ENCODE measurements around the gene WSCD1. TPM values are rescaled to one million over a fixed set of nuclear protein-coding genes. Genes with fewer than 3 reads are reported as not detected.

Gene WSCD1
- total and polyA plus RNA-seq, 2 of the 4 experiments (the other 2 are of a cell fraction): 0.07 TPM; not detected in 1

DNA sequence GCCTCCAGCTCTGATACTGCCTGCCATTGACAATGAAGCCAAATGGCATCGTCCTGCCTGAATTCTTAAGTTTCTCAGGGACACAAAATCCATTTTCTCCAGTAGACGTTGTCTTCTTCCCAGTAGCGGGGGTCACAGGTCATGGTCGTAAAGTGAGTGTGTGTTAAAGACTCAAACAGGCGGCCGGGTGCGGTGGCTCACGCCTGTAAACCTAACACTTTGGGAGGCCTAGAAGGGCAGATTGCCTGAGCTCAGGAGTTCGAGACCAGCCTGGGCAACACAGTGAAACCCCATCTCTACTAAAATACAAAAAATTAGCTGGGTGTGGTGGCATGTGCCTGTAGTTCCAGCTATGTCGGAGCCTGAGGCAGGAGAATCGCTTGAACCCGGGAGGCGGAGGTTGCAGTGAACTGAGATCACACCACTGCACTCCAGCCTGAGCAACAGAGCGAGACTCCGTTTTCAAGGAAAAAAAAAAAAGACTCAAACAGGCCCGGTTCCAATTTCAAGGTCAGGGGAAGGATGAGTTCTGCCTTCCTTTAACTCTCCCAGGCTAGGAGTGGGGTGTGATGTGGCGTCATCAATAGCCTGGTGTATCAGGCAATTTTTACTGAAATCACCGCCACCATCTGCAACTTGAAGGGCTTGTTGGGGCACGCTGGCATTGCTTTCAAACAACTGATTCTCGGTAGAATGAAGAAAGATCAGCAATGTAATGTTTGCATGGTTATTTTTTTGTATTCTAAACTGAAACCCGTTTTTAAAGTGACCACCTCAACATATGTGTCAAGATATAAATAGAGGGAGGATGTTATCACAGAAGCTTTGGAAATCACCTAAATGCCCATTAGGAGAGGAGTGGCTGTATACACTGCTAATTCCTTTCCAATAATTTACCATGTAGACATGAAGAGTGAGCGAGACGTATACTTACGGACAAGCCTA lies 91.0 kb downstream of the WSCD1 start (continued):
- no peak for TF ChIP-seq MXI1 (IDR thresholded peaks at IDR 0.05; ENCODE audit: borderline replicate concordance, low read depth, low read length)
- TF ChIP-seq MAFK (IDR thresholded peaks at IDR 0.05; ENCODE audit: low read depth, low read length): no peak

DNA sequence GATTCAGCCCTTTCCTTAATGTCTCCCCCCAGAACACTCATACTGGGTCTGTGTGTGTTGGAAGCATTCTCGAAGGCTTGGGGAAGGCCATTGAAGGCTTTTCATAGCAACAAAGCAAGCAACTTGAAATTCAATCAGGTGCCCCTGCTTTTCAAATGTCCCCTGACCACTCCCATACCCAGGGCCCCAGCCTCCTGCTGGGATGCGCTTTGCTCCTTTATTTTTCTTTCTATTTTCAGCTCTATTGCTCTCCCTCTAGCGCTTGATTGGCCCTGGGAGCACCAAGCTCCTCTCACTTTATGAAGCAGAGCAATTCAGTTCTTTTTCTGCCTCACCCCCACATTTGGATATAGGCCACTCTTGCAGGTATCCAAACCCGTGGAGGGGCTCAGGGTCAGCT lies 92.0 kb downstream of the WSCD1 start:
- H3K27me3 ChIP-seq (ENCODE audit: control insufficient read depth, insufficient read depth, low read length): no peaks in the 10 kb centered on the region
- ATAC-seq (ENCODE audit: low read depth): no peak
- no peak overlapping the region for H2BK15ac ChIP-seq (ENCODE audit: low read depth, low read length)
- ChIA-PET CTCF (no interaction called here), POLR2A (ENCODE audit: unreplicated experiment) (no interaction called here)
- H3K4me1 ChIP-seq (ENCODE audit: control insufficient read depth, insufficient read depth, low read length): no peaks in the 10 kb centered on the region
- H3K79me1 ChIP-seq (ENCODE audit: low read depth in 1 of 2, low read length in 2 of 2): no peaks in the 10 kb centered on the region
- no peak overlapping the region for H2AK9ac ChIP-seq (replicated peaks; ENCODE audit: low read depth, low read length, poor library complexity)
- no peak overlapping the region for H2AFZ ChIP-seq (replicated peaks; ENCODE audit: low read length, poor library complexity)
- H4K20me1 ChIP-seq (ENCODE audit: insufficient read depth, low read length): no peaks in the 10 kb centered on the region
- no peaks in the 10 kb centered on the region for H3K9me1 ChIP-seq (ENCODE audit: insufficient read depth, low read length)
- H3K18ac ChIP-seq (ENCODE audit: low read depth, low read length): no peak overlapping the region
- no peak overlapping the region for H3K9ac ChIP-seq (ENCODE audit: low read depth, low read length)
- no peak overlapping the region for H4K91ac ChIP-seq (ENCODE audit: insufficient read depth, low read depth, low read length)
- H2BK5ac ChIP-seq (ENCODE audit: low read depth, low read length, poor library complexity, severe bottlenecking): no peak overlapping the region
- H3K4me3 ChIP-seq (ENCODE audit: insufficient read depth, low read depth, low read length): no peak overlapping the region
- H2BK120ac ChIP-seq (ENCODE audit: low read depth, low read length): no peak overlapping the region
- dilution Hi-C loops (cut with HindIII; ENCODE audit: low sequenced_read_pairs, unreplicated experiment): no loop called here
- no peak overlapping the region for H3K4ac ChIP-seq (ENCODE audit: low read depth, low read length)
- no peak overlapping the region for H3K56ac ChIP-seq (ENCODE audit: extremely low read depth, insufficient read depth, low read length)
- H3K14ac ChIP-seq (replicated peaks; ENCODE audit: low read depth, low read length): no peak overlapping the region
- no TSS peak for BruUV-seq (replicated peaks)
- no peaks in the 10 kb centered on the region for H3K36me3 ChIP-seq (ENCODE audit: control insufficient read depth, insufficient read depth, low read length)
- no peak overlapping the region for H2AK5ac ChIP-seq (ENCODE audit: low read depth, low read length)
- H4K5ac ChIP-seq (ENCODE audit: low read depth, low read length): no peak overlapping the region
- peaks cover 22% of the 10 kb centered on the region for H3K9me3 ChIP-seq (ENCODE audit: control insufficient read depth, insufficient read depth, low read length)
- no peak overlapping the region for H3K23ac ChIP-seq (ENCODE audit: low read depth, low read length)
- H4K8ac ChIP-seq (ENCODE audit: low read depth in 2 of 2, low read length in 2 of 2): no peak overlapping the region
- WGBS, 2 experiments (ENCODE audit: extremely low coverage in 2 of 2, insufficient read length in 1 of 2): no CpG with 5 or more reads among the region's 4 CpGs
- in situ Hi-C loops (cut with MboI; ENCODE audit: low sequenced_read_pairs): no loop called here
- intact Hi-C loops (cut with micrococcal nuclease): no loop called here
- H3K4me2 ChIP-seq (ENCODE audit: low read depth, low read length): no peak overlapping the region
- H3K27ac ChIP-seq (ENCODE audit: insufficient read depth, low read length): no peak overlapping the region
- H2BK20ac ChIP-seq (ENCODE audit: low read depth, low read length): no peak overlapping the region
- no peak for DNase-seq
- TF ChIP-seq, protein P1, sequence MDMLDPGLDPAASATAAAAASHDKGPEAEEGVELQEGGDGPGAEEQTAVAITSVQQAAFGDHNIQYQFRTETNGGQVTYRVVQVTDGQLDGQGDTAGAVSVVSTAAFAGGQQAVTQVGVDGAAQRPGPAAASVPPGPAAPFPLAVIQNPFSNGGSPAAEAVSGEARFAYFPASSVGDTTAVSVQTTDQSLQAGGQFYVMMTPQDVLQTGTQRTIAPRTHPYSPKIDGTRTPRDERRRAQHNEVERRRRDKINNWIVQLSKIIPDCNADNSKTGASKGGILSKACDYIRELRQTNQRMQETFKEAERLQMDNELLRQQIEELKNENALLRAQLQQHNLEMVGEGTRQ (IDR thresholded peaks at IDR 0.05; ENCODE audit: low read depth, low read length): no peak
- no peak for TF ChIP-seq CEBPB (IDR thresholded peaks at IDR 0.05; ENCODE audit: low read depth, low read length)
- no peak for TF ChIP-seq MAZ (IDR thresholded peaks at IDR 0.05; ENCODE audit: borderline replicate concordance, low read depth, low read length)
- no peak for TF ChIP-seq FOS (IDR thresholded peaks at IDR 0.05; ENCODE audit: low read depth, low read length)
- TF ChIP-seq MXI1 (IDR thresholded peaks at IDR 0.05; ENCODE audit: borderline replicate concordance, low read depth, low read length): no peak
- TF ChIP-seq BHLHE40 (IDR thresholded peaks at IDR 0.05; ENCODE audit: low read depth, low read length): no peak
- TF ChIP-seq, protein P2, sequence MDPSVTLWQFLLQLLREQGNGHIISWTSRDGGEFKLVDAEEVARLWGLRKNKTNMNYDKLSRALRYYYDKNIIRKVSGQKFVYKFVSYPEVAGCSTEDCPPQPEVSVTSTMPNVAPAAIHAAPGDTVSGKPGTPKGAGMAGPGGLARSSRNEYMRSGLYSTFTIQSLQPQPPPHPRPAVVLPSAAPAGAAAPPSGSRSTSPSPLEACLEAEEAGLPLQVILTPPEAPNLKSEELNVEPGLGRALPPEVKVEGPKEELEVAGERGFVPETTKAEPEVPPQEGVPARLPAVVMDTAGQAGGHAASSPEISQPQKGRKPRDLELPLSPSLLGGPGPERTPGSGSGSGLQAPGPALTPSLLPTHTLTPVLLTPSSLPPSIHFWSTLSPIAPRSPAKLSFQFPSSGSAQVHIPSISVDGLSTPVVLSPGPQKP (IDR thresholded peaks at IDR 0.05; ENCODE audit: borderline replicate concordance, low read depth, low read length): no peak
- no peak for TF ChIP-seq RCOR1 (IDR thresholded peaks at IDR 0.05; ENCODE audit: insufficient replicate concordance, low read length)
- no peak for TF ChIP-seq CHD1 (IDR thresholded peaks at IDR 0.05; ENCODE audit: low read depth, low read length)
- TF ChIP-seq SMC3 (IDR thresholded peaks at IDR 0.05; ENCODE audit: low read depth, low read length): no peak
- TF ChIP-seq NFE2L2 (IDR thresholded peaks at IDR 0.05; ENCODE audit: low read depth, low read length): no peak
- TF ChIP-seq MAFK (IDR thresholded peaks at IDR 0.05; ENCODE audit: low read depth, low read length): no peak

Measured in IMR-90 (cell line).